Hematopoietic multipotent progenitor cell treated with erythropoietin and hydrocortisone succinate and interleukin-3 and kit ligand, for 15 days (in vitro differentiated cells): ENCODE measurements around the gene CACNG3.
"Not testable (repeated sequence)": the region's sequence is repeated elsewhere in the genome, so short reads cannot be mapped to it uniquely, and the experiment has no call there.

ENCODE experiments used
- DNase-seq: peaks from one replicate; pipeline ENCODE4 v3.0.0-alpha.2; 2015; ENCODE audit warnings: low spot score

The CACNG3 gene

DNA sequence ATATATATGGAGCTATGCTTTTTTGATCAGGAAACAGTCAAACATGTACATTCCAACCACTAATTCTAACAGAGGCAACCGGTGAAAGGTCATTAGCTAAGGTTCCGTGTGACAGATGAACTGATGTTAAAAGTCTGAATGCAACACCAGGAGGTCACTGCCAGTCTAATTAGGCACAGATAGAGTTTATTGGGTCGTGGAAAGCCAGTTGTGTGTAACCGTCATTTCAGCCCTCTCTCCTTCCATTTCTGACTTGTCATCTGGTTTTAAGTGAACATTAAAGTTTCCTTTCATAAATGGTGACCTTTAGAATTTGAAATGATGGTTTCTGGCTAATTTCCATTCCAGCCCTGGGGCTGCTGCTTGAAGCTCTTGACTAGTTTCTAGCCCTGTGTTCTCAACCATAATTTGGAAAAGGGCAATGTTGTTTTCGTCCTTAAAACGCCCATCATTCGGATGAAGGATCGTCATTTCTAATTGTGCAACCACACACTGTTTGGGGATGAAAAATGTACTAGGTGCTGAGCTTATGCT, 23.9 kb downstream of the CACNG3 start:
- DNase-seq: no peak

DNA sequence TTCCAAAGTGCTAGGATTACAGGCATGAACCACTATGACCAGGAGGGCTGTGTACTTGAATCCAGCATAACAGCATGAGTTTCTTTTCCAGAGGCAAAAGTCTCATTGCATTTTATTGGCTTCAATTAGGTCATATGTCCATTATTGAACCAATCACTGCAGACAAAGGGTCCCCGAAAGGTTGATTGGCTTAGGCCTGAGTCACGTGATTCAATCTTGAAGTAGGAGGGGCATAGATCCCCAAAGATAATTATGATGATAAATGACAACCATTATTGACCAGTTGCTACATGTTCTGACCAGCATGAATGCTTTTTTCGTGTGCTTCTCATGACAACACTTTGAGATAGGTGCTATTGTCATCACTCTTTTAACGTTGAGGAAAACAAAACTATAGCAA, 25.3 kb downstream of the CACNG3 start:
- no peak for DNase-seq

DNA sequence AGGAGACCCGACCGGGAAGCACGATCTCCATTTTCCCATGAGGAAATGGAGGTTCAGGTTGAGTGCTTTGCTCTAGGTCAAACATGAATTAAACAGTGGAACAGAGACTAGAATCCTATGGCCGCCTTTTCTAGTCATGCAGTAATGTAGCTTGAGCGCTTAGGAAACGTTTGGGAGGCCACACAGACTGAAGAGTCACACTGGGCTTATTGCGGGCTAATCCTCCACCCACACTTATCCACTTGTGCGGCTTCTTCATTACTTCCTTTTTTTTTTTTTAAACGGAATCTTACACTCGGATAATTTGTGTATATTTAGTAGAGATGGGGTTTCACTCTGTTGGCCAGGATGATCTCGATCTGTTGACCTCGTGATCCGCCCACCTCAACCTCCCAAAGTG, 26.0 kb downstream of the CACNG3 start:
- no peak for DNase-seq

DNA sequence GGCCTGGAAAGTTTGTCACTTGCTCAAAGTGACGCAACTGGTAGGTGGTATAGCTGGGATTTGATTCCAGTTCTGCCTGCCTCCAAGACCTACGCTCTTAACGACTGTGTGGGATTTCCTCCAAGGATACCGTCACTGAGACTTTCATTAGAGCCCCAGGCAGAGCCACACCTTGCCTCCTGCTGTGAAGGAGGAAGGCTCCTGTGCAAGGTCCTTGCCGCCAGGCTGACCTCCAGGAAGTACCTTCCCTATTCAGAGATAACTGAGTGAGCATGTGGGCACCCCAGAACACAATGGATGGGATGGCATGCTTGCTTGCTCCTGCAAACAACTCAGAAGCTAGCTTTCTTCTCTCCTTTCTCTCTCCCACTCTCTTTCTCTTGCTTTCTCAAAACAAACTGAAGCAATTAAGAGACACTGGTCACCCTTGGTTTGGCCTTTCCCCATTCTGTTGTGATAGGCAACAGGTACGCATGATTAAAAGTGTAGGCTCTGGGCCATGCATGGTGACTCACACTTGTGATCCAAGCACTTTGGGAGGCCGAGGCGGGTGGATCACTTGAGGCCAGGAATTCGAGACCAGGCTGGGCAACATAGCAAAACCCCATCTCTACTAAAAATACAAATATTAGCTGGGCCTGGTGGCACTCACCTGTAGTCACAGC, 30.7 kb downstream of the CACNG3 start:
- no peak for DNase-seq

- no peak for DNase-seq
These were observed 32.4 kb downstream of the CACNG3 start for GRCh38 chr16:24288516-24288915.

- no peak for DNase-seq
These were observed 33.1 kb downstream of the CACNG3 start for GRCh38 chr16:24289166-24289700.

GRCh38 chr16:24291932-24292331, 35.8 kb downstream of the CACNG3 start:
- DNase-seq: no peak

DNA sequence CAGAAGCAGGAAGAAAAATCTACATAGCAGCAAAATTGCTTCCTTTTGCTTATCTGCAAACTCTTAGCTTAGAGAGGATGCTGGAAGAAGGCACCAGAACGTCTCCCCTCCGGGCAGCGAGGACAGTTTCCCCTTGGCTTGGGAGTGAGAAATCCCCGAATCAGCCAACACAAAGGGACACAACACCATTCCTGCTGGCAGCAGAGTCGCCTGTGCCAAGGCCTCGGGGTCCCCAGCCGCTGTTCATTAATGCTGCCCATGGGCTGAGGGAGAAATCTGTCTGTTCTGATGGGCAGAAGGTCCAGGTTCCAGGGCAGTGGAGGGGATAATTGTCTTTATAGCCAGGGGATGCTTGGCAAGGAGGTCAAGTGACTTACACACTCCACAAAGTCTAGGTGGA, 38.0 kb downstream of the CACNG3 start:
- no peak for DNase-seq

DNA sequence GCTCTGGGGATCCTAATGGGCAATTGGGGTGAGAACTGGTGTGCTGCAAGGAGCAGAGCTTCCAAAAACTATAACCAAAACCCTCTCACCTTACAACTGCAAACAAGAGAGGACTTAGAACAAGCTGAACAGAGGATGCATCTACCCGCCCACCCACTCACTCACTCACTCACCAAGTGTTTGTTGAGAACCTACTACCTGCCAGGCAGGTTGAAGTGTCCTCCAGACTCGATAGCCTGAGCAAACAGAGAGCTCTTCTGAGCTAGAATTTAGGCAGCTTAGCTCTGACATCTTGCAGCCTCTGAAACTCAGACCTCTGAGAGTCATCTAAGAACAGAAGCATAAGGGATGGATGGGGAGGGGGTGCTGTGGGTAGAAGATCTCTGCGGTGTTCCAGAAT, 41.2 kb downstream of the CACNG3 start:
- no peak for DNase-seq

- DNase-seq: no peak
These were observed 42.5 kb downstream of the CACNG3 start for GRCh38 chr16:24298548-24299167.

DNA sequence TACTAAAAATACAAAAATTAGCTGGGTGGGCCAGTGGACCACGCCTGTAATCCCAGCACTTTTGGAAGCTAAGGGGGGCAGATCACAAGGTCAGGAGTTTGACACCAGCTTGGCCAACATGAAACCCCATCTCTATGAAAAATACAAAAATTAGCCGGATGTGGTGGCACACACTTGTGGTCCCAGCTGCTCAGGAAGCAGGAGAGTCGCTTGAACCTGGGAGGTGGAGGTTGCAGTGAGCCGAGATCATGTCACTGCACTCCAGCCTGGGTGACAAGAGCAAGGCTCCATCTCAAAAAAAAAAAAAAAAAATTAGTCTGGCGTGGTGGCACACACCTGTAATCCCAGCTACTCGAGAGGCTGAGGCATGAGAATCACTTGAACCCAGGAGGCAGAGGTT, 44.6 kb downstream of the CACNG3 start:
- not testable (repeated sequence) for DNase-seq

GRCh38 chr16:24302636-24303035, 46.5 kb downstream of the CACNG3 start:
- DNase-seq: no peak

DNA sequence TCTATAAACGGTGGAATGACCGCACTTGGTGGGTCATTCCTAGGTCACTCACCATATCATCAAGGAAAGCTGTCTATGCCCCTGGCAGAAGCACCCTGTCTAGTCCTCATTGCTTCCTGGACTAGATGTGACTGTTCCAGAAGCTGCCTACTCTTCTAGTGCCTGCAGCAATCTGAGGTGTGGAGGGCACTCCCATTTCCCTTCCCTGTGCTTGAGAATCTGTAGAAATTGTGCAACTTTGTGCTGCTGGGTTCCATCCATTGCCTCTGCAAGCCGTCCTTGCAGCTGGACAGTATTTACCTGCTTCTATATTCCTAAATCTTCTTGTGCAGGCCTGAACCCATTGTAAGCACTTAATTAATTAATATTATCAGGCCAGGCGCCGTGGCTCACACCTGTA, 52.1 kb downstream of the CACNG3 start:
- DNase-seq: no peak

DNA sequence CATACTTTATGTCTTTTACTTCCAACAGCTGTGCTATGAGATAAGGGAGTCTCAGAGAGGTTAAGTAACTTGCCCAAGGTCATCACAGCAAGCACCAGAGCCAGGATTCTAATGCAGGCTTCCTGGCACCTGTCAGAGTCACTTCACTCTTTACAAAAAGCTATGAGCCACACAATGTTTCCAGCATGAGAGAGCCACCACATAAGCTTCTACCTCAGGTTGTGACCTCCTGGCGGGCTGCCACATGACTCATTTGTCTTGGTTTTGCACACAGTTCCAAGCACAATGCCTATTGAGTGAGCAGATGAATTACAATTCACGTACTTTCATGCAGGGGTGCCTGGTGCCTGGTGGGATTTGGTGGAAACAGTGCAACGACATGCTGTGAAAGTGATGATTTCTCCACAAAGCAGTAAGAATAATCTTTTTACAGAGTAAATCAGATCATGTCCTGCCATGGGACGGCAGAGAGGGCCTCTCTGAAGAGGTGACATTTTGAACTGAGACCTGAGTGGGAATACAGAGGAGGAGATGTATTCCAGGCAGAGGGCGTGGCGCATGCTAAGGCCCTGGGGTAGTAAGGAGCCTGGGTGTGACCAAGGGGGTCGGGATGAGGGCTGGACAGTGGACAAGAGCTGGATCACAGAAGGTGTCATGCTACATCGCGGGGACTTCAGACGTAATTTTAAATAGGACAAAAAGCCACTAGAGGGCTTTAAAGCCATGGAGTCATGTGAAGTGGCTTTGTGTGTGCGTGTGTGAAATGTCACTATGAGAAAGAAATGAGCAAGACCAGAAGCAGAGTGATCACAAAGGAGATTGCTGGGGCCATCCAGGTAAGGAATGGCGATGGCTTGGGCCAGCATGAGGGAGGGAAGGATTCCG, 53.4 kb downstream of the CACNG3 start:
- DNase-seq: no peak

- DNase-seq: no peak
These were observed 59.2 kb downstream of the CACNG3 start for GRCh38 chr16:24315343-24315742.

GRCh38 chr16:24318680-24319079, 62.5 kb downstream of the CACNG3 start:
- no peak for DNase-seq

DNA sequence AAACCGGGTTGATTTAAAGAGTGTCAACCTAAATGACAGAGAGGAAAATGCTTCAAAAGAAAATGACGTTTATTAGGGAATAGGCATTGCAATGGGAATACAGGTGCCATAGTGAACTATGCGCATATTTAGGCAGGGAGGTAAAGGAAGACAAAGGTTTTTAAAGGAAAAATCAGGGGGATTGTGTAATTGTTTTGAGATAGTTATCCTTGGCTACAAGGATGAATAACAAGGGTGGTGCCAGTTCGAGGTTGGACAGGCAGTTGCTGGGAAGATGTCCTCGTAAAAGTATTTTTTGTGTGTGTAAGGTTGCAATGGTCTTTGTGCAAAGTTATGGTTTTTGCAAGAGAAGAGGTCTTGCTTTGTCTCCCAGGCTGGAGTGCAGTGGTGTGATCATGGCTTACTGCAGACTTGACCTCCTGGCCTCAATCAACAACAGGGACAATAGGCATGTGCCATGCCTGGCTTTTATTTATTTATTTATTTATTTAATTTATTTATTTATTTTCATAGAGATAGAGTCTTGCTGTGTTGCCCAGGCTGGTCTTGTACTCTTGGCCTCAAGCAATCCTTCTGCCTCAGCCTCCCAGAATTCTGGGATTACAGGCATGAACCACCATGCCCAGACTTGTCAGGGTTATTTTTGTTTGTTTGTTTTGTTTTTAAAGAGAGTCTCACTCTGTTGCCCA, 63.1 kb downstream of the CACNG3 start:
- DNase-seq: no peak

GRCh38 chr16:24322106-24322505, 66.0 kb downstream of the CACNG3 start:
- no peak for DNase-seq

DNA sequence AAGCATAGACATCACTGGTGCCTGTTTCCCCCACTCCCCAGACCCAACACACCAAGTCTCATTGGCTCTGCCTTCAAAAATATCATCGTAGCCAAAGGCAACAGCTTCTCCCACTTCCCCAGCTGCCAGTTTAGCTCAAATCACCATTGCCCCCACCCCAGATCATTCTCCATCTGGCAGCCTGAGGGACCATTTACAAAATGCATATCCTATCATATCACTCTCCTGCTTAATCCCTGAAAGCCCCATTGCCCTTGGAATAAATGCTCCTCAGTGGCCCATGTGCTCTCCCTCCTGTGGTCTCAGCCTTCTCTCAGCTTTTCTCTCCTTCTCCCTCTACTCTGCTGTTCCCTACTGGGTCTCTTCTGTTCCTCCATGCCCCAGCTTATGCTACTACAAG, 68.3 kb downstream of the CACNG3 start:
- no peak for DNase-seq

DNA sequence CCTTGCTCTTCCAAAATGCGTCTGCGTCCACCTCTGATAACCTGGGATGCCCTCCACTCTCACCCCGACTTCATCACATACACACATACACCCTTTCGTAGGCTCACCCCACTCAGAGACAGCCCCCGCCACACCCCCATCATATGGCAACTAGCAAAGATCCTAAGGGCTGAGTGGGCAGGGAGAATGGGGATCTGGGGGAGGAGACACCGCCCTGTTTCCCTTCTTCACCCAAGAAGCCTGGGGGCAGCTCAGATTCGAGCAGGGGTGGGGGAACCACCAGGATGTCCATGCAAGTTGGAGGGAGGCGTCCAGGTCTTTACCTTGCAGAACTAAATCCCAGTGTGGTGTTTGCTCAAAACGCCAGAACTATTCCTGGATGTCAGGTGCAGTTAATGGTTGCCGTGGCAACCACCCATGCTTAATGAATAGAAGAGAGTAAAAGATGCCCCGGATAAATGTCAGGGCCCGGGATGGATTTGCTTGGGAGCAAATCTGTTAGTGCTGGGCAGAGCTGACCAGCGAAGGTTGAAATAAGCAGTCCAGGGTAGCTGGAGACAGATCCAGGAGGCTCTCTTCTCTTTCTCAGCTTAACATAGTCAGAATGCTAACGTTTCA, 72.8 kb downstream of the CACNG3 start:
- no peak for DNase-seq

DNA sequence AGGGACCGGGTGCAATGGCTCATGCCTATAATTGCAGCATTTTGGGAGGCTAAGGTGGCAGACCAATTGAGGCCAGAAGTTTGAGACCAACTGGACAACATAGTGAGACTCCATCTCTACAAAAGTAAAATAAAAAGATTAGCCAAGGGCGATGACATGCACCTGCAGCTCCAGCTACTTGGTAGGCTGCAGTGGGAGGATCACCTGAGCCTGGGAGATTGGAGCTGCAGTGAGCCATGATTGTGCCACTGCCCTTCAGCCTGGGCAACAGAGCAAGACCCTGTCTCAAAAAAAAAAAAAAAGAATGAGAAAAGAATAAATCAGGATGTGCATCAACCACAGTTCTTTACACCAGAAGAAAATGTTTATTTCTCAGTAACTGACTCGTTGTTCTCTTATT, 76.0 kb downstream of the CACNG3 start:
- DNase-seq: no peak
